ENCODE measurements around the gene ZNRF1. TPM values are rescaled to one million over a fixed set of nuclear protein-coding genes. Genes with fewer than 3 reads are reported as not detected.
A peak's percentile ranks its signal among the peaks of the same experiment; 100 is the strongest.

ZNRF1 gene
- total RNA-seq, 1 donor from 2014 or later, result 53.7 TPM

GRCh38 chr16:75108792-75109731 lies 110.2 kb downstream of the ZNRF1 start:
- peaks cover 8 to 36% of the 10 kb centered on the region in 2 donors for H3K4me1 ChIP-seq
- peak overlapping the region; percentile 12 to 14 for H3K4me3 ChIP-seq
- H3K27me3 ChIP-seq, result no peaks in the 10 kb centered on the region
- peak overlapping the region; percentile 82 to 83 for H3K27ac ChIP-seq
- H3K36me3 ChIP-seq, result peaks cover 0 to 3% of the 10 kb centered on the region in 2 donors
- intact Hi-C loops (cut with DNase I), result loop anchor here (5.0 kb wide), 1 partner anchor 62 kb away; no protein-coding TSS in a partner anchor
- TF ChIP-seq CTCF (IDR thresholded peaks at IDR 0.05), result no peak
- peak; percentile 88 to 96 for DNase-seq (ENCODE audit: low spot score in 2 of 2)
- no peaks in the 10 kb centered on the region for H3K9me3 ChIP-seq

DNA sequence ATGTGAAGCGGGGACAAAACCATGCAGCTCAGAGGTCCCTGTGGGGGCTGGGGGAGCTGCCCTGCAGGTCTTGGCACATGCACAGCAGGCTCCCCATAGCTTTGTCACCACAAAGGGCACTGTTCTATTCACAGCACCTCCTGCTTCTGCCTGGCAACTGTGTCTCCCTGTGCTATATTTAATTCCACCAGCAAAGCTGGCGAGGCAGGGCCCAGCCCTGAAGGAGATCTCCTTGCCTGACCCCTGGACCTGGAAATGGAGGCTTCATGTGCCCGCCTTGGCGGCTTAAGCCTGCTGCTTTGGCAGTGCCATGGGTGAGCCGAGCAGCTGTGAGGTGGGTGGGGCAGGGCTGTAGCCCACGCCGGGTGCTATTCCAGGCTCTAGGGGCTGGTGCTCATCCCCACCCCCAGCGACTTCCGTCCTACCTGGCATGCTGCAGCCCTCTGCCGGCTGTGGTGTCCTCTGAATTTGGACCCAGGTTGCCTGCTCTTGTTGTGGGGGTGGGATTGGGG lies 111.0 kb downstream of the ZNRF1 start:
- Histone ChIP-seq H3K4me1 (peaks cover 8 to 36% of the 10 kb centered on the region in 2 donors), H3K36me3 (peaks cover 0 to 3% of the 10 kb centered on the region in 2 donors), H3K9me3 (no peaks in the 10 kb centered on the region), H3K27ac (peak overlapping the region; percentile 82 to 83), H3K27me3 (no peaks in the 10 kb centered on the region), H3K4me3 (peak overlapping the region; percentile 14 to 47)
- no peak for TF ChIP-seq CTCF (IDR thresholded peaks at IDR 0.05)
- DNase-seq (ENCODE audit: low spot score in 2 of 2), result no peak
- intact Hi-C loops (cut with DNase I), result loop anchor here (5.0 to 10.0 kb wide), 2 partner anchors 62 to 405 kb away; partner anchors contain the start of gene MLKL

DNA sequence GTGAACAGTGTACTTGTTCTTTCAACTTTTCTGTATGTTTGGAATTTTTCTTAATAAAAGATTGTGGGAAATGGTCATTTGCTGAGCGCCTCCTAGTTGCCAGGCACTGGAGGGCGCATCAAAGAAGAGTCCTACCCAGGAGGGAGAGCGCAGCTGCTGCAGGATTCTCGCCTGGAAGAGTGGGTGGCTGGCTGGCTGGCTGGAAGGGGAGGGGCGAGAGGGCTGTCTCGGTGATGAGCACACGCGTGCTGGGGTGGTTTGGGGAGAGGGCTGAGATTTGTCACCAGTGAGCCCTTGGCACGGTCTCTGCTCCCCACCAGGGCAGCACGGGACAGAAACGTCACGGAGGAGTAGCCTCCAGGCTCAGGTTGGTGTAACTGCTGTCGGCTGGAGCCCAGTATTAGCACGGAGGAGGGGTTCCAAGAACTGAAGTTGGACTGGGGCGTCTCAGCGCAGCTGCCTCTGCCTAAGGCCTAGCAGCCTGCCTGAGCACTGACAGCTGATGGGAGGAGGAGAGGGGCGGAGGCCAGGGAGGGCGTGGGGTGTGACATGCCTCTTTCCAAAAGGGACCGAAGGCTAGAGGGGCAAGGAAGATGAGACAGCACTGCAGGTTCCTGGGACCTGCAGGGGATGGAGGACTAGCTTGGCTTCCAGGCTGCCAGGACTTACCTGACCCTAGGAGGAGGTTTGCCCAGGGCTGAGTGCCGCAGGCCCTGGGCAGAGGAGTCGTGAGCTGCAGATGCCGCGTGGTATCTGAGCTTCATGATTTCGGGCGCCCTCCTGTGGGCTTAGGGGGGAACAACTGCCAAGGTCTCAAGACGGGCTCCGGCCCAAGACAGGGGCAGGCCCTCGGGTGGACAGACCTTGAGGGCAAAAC lies 112.1 kb downstream of the ZNRF1 start:
- DNase-seq (ENCODE audit: low spot score in 2 of 2), result peak; percentile 69 to 95
- TF ChIP-seq CTCF (IDR thresholded peaks at IDR 0.05), result peak; percentile 88 to 91 (median 90)
- H3K27ac ChIP-seq, result peak overlapping the region; percentile 72 to 83
- no peaks in the 10 kb centered on the region for H3K9me3 ChIP-seq
- no peaks in the 10 kb centered on the region for H3K27me3 ChIP-seq
- H3K4me3 ChIP-seq, result peak overlapping the region in 1 of 2 donors; percentile 47
- intact Hi-C loops (cut with DNase I), result loop anchor here (1.0 to 10.0 kb wide), 2 partner anchors 113 to 406 kb away; partner anchors contain the start of gene MLKL
- H3K36me3 ChIP-seq, result peaks cover 0 to 3% of the 10 kb centered on the region in 2 donors
- H3K4me1 ChIP-seq, result peaks cover 8 to 39% of the 10 kb centered on the region in 2 donors

GRCh38 chr16:75111514-75111940 lies 112.7 kb downstream of the ZNRF1 start:
- no peak for DNase-seq (ENCODE audit: low spot score in 2 of 2)
- intact Hi-C loops (cut with DNase I), result loop anchor here (1.0 to 10.0 kb wide), 2 partner anchors 113 to 407 kb away; partner anchors contain the start of gene MLKL
- peak overlapping the region; percentile 72 to 83 for H3K27ac ChIP-seq
- no peaks in the 10 kb centered on the region for H3K9me3 ChIP-seq
- H3K4me1 ChIP-seq, result peaks cover 8 to 41% of the 10 kb centered on the region in 2 donors
- no peak overlapping the region for H3K4me3 ChIP-seq
- peaks cover 0 to 3% of the 10 kb centered on the region in 2 donors for H3K36me3 ChIP-seq
- TF ChIP-seq CTCF (IDR thresholded peaks at IDR 0.05), result no peak
- H3K27me3 ChIP-seq, result no peaks in the 10 kb centered on the region
